WI38 (cell line): ENCODE data around the gene TINCR.
"Not testable (repeated sequence)": the region's sequence is repeated elsewhere in the genome, so short reads cannot be mapped to it uniquely, and the experiment has no call there.

ENCODE experiments used
- H3K4me3 ChIP-seq: 2 replicates; pipeline ENCODE4 v1.5.1; 2011; ENCODE audit warnings: low read depth, mild to moderate bottlenecking, control low read depth, low read length
- CTCF ChIP-seq: IDR thresholded peaks from 2 replicates; pipeline ENCODE4 v1.5.1; 2012; ENCODE audit warnings: low read depth, mild to moderate bottlenecking, control low read depth, low read length

The TINCR gene

DNA sequence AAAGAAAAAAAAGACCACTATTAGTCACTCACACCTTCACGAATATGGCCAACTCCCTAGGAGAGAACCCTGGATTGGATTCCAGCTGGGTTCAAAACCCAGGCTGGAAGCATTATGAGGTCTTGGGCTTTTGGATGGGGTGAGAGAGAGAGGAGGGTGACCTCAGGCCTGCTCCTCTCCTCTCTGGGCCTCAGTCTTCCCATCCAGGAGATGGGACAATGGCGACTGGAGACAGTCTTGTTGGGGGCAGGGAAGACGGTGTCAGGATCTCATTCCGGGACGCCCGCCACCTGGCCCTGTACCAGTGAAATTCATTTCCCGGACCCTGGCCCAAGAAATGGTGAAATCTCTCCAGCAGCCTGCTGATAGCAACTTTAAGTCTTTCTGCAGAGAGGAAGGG, 26.3 kb downstream of the TINCR start:
- H3K4me3 ChIP-seq: no peak overlapping the region
- TF ChIP-seq CTCF: no peak

- TF ChIP-seq CTCF: no peak
- H3K4me3 ChIP-seq: no peak overlapping the region
Observed at GRCh38 chr19:5540208-5540607, 27.5 kb downstream of the TINCR start.

GRCh38 chr19:5537870-5538269, 29.9 kb downstream of the TINCR start:
- H3K4me3 ChIP-seq: no peak overlapping the region
- no peak for TF ChIP-seq CTCF

DNA sequence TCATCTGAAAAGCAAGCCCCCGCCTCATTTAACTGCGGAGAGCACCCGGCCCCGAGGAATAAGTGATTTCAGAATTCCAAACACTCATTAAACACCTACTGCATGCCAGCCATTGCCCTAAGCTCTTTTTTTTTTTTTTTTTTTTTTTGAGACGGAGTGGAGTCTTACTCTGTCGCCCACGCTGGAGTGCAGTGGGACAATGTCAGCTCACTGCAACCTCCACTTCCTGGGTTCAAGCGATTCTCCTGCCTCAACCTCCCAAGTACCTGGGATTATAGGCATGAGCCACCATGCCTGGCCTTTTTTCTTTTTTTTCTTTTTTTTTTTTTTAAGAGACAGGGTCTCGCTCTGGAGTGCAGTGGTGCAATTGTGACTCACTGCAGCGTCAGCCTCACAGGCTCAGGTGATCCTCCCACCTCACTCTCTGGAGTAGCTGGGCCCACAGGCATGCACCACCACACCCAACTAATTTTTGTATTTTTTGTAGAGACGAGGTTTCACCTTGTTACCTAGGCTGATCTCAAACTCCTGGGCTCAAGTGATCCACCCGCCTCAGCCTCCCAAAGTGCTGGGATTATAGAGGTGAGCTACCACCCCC, 30.7 kb downstream of the TINCR start:
- not testable (repeated sequence) for H3K4me3 ChIP-seq

DNA sequence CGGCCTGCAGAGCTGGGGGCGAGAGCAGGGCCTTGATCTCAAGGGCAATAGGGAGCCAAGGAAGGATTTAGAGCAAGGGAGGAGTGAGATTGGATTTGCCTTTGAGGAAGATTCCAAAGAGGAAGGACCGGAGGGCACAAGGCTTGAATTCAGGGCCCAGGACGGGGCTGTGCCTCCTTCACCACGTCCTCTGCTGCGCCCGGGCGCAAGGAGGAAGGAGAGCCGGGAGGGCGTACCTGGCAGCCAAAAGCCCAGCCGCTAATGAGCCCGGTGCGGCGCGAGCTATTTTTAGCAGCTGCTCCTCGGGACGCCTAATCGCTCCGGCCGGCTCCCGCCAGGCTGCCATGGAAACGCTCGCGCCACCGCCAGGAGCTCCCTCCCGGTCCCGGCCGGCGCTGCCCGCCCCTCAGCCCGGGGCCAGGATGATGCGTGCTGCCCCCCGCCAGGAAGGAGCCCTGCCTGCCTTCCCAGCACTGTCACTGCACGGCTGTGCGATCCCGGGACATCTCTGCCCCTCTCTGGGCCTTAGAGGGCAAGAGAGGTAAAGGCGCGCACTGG, 31.3 kb downstream of the TINCR start:
- TF ChIP-seq CTCF: no peak
- H3K4me3 ChIP-seq: no peak overlapping the region

GRCh38 chr19:5534787-5535586, 32.8 kb downstream of the TINCR start:
- peak; percentile 40 for TF ChIP-seq CTCF
- H3K4me3 ChIP-seq: no peak overlapping the region

DNA sequence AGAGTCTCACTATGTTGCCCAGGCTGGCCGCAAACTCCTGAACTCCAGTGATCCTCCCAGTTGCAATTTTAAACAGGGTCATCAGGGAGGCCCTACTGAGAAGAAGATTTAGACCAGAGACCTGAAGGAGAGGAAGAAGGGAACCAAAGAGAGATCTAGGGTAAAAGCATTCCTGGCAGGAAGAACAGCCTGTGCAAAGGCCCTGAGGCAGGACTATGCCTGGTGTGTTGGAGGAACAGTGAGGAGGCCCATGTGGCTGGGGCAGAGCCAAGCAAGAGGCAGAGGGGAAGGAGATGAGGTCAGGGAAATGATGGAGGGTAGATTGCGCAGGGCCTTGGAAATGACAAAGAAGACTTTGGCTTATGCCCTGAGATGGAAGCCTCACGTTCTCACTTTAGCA, 34.5 kb downstream of the TINCR start:
- TF ChIP-seq CTCF: no peak
- H3K4me3 ChIP-seq: no peak overlapping the region

- H3K4me3 ChIP-seq: no peak overlapping the region
- TF ChIP-seq CTCF: no peak
Observed at GRCh38 chr19:5530701-5531100, 37.1 kb downstream of the TINCR start.
